ENCODE data around the gene CEBPA.
"Not testable (repeated sequence)": the region's sequence is repeated elsewhere in the genome, so short reads cannot be mapped to it uniquely, and the experiment has no call there.

CEBPA gene

GRCh38 chr19:33323093-33323820 is 20.9 kb upstream of the CEBPA start:
- Histone ChIP-seq H2AFZ (ENCODE audit: low read length) (no peak overlapping the region), H3F3A (ENCODE audit: insufficient read depth, low read length) (no peaks in the 10 kb centered on the region), H3K9me3 (ENCODE audit: low read length) (no peaks in the 10 kb centered on the region), H4K20me1 (ENCODE audit: insufficient read depth, low read length) (no peaks in the 10 kb centered on the region), H3K27me3 (ENCODE audit: insufficient read depth, low read length) (no peaks in the 10 kb centered on the region), H3K9ac (ENCODE audit: low read length) (no peak overlapping the region), H3K4me2 (ENCODE audit: low read length) (no peak overlapping the region), H3K27ac (ENCODE audit: low read depth, low read length, poor library complexity, severe bottlenecking) (no peak overlapping the region), H3K4me1 (ENCODE audit: insufficient read depth, low read length, severe bottlenecking) (no peaks in the 10 kb centered on the region), H3K9me2 (ENCODE audit: low read depth, low read length) (no peaks in the 10 kb centered on the region), H3K4me3 (ENCODE audit: low read depth, low read length, poor library complexity, severe bottlenecking) (no peak overlapping the region), H3K36me3 (ENCODE audit: insufficient read depth, low read length) (no peaks in the 10 kb centered on the region), H3K79me2 (ENCODE audit: insufficient read depth, low read length) (no peaks in the 10 kb centered on the region)
- no peak for TF ChIP-seq CTCF (IDR thresholded peaks at IDR 0.05; ENCODE audit: low read length)
- no peak for TF ChIP-seq EZH2 (IDR thresholded peaks at IDR 0.05; ENCODE audit: borderline replicate concordance, low read length)

GRCh38 chr19:33320636-33321035 is 18.3 kb upstream of the CEBPA start:
- no peaks in the 10 kb centered on the region for H4K20me1 ChIP-seq (ENCODE audit: insufficient read depth, low read length)
- no peaks in the 10 kb centered on the region for H3K36me3 ChIP-seq (ENCODE audit: insufficient read depth, low read length)
- H3F3A ChIP-seq (ENCODE audit: insufficient read depth, low read length): no peaks in the 10 kb centered on the region
- no peaks in the 10 kb centered on the region for H3K79me2 ChIP-seq (ENCODE audit: insufficient read depth, low read length)
- H3K4me1 ChIP-seq (ENCODE audit: insufficient read depth, low read length, severe bottlenecking): no peaks in the 10 kb centered on the region
- no peak overlapping the region for H3K4me3 ChIP-seq (ENCODE audit: low read depth, low read length, poor library complexity, severe bottlenecking)
- H3K27ac ChIP-seq (ENCODE audit: low read depth, low read length, poor library complexity, severe bottlenecking): no peak overlapping the region
- no peak overlapping the region for H3K4me2 ChIP-seq (ENCODE audit: low read length)
- no peaks in the 10 kb centered on the region for H3K9me2 ChIP-seq (ENCODE audit: low read depth, low read length)
- TF ChIP-seq CTCF (IDR thresholded peaks at IDR 0.05; ENCODE audit: low read length) (no peak), EZH2 (IDR thresholded peaks at IDR 0.05; ENCODE audit: borderline replicate concordance, low read length) (no peak)
- no peak overlapping the region for H3K9ac ChIP-seq (ENCODE audit: low read length)
- H3K9me3 ChIP-seq (ENCODE audit: low read length): no peaks in the 10 kb centered on the region
- H2AFZ ChIP-seq (ENCODE audit: low read length): no peak overlapping the region
- H3K27me3 ChIP-seq (ENCODE audit: insufficient read depth, low read length): no peaks in the 10 kb centered on the region

GRCh38 chr19:33317991-33318390 is 15.7 kb upstream of the CEBPA start:
- H3F3A ChIP-seq (ENCODE audit: insufficient read depth, low read length); H3K4me3 ChIP-seq (ENCODE audit: low read depth, low read length, poor library complexity, severe bottlenecking); H3K9ac ChIP-seq (ENCODE audit: low read length); H3K27me3 ChIP-seq (ENCODE audit: insufficient read depth, low read length); H3K36me3 ChIP-seq (ENCODE audit: insufficient read depth, low read length); H4K20me1 ChIP-seq (ENCODE audit: insufficient read depth, low read length); H3K9me3 ChIP-seq (ENCODE audit: low read length); H3K4me2 ChIP-seq (ENCODE audit: low read length); H3K9me2 ChIP-seq (ENCODE audit: low read depth, low read length); H3K4me1 ChIP-seq (ENCODE audit: insufficient read depth, low read length, severe bottlenecking); H3K79me2 ChIP-seq (ENCODE audit: insufficient read depth, low read length); H3K27ac ChIP-seq (ENCODE audit: low read depth, low read length, poor library complexity, severe bottlenecking); H2AFZ ChIP-seq (ENCODE audit: low read length): not testable (repeated sequence)

- Histone ChIP-seq H3K9me2 (ENCODE audit: low read depth, low read length) (no peaks in the 10 kb centered on the region), H3K4me3 (ENCODE audit: low read depth, low read length, poor library complexity, severe bottlenecking) (no peak overlapping the region), H3K4me2 (ENCODE audit: low read length) (no peak overlapping the region), H3K79me2 (ENCODE audit: insufficient read depth, low read length) (no peaks in the 10 kb centered on the region), H2AFZ (ENCODE audit: low read length) (no peak overlapping the region), H3K9me3 (ENCODE audit: low read length) (no peaks in the 10 kb centered on the region), H3K27ac (ENCODE audit: low read depth, low read length, poor library complexity, severe bottlenecking) (no peak overlapping the region), H3K4me1 (ENCODE audit: insufficient read depth, low read length, severe bottlenecking) (no peaks in the 10 kb centered on the region), H3K36me3 (ENCODE audit: insufficient read depth, low read length) (no peaks in the 10 kb centered on the region), H3K9ac (ENCODE audit: low read length) (no peak overlapping the region), H3F3A (ENCODE audit: insufficient read depth, low read length) (no peaks in the 10 kb centered on the region), H4K20me1 (ENCODE audit: insufficient read depth, low read length) (no peaks in the 10 kb centered on the region), H3K27me3 (ENCODE audit: insufficient read depth, low read length) (peaks cover 5% of the 10 kb centered on the region; the same call in 1 of the 2 replicates)
- TF ChIP-seq CTCF (IDR thresholded peaks at IDR 0.05; ENCODE audit: low read length) (no peak), EZH2 (IDR thresholded peaks at IDR 0.05; ENCODE audit: borderline replicate concordance, low read length) (no peak)
Observed at GRCh38 chr19:33317517-33317916, 15.2 kb upstream of the CEBPA start.

All from OCI-LY1 (cell line).